ENCODE data around the gene OTC. TPM values are rescaled to one million over a fixed set of nuclear protein-coding genes. Genes with fewer than 3 reads are reported as not detected.

The OTC gene
- total RNA-seq, result not detected in 2 replicates

GRCh38 chrX:38352362-38352761 is at the start of gene OTC:
OTC (plus strand) TSS chrX:38352604; CDS start chrX:38352697, 93 bp downstream.

GRCh38 chrX:38327007-38327774 is 25.2 kb upstream of the OTC start, which contains the start of gene RPGR:
RPGR (minus strand) TSS chrX:38327509; CDS start chrX:38327367, 142 bp downstream.

Small RNA genes within 50 kb of the gene (small RNA-seq; reads per million reads assigned to genes)
- gene RF00322, result not detected

Other genes with a start within 250 kb of the OTC start
- 239 and 388 TPM in 2 replicates for gene SRPX, start 131.7 kb upstream of the OTC start, total RNA-seq
- 9.4 and 17.3 TPM in 2 replicates for gene RPGR, start 25.1 kb upstream of the OTC start, total RNA-seq
- gene TSPAN7, start 208.9 kb downstream of the OTC start, total RNA-seq, result 0.37 TPM in 1 of 2 replicates, not detected in the other